ENCODE measurements around the gene TEPSIN.

DNA sequence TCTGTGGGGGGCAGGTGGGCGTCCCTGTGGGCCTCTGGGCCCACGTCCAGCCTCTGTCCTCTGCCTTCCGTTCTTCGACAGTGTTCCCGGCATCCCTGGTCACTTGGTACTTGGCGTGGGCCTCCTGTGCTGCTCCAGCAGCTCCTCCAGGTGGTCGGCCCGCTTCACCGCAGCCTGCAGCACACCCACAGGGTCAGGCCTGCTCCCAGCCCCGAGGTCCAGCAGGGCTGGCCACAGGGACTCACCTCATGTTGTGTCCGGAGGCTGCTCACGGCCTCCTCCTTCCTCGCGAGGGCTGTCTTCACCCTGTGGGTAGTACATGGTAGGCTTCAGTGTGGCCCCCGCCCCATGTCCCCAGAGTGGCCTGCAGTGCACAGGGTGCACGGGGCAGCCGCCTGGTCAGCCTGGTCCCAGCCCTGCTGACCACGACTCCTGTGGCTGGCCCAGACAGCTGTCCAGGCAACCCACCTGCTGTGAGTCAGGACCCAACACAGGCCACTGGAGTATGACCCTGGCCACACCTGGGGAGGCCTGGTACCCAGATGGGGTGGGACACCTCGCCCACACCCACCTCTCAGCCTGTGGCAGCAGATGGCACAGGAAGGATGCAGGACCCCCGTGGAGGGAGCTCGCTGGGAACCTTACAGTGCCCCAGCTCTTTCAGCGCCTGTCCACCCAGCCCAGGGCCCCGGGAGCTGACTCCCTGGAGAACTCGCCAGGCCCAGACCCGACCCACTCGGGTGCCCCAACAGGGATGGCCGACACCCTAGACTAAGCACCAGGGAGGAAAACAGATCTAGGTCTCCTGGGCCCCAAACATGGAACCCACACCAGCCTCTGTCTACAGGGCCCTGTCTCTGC lies 49.0 kb downstream of the TEPSIN start:
- TF ChIP-seq, protein P1, sequence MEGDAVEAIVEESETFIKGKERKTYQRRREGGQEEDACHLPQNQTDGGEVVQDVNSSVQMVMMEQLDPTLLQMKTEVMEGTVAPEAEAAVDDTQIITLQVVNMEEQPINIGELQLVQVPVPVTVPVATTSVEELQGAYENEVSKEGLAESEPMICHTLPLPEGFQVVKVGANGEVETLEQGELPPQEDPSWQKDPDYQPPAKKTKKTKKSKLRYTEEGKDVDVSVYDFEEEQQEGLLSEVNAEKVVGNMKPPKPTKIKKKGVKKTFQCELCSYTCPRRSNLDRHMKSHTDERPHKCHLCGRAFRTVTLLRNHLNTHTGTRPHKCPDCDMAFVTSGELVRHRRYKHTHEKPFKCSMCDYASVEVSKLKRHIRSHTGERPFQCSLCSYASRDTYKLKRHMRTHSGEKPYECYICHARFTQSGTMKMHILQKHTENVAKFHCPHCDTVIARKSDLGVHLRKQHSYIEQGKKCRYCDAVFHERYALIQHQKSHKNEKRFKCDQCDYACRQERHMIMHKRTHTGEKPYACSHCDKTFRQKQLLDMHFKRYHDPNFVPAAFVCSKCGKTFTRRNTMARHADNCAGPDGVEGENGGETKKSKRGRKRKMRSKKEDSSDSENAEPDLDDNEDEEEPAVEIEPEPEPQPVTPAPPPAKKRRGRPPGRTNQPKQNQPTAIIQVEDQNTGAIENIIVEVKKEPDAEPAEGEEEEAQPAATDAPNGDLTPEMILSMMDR (IDR thresholded peaks at IDR 0.05) = no peak
- TF ChIP-seq POLR2A (IDR thresholded peaks at IDR 0.05) = no peak
